ENCODE measurements around the gene TIMM17A.

Gene TIMM17A

DNA sequence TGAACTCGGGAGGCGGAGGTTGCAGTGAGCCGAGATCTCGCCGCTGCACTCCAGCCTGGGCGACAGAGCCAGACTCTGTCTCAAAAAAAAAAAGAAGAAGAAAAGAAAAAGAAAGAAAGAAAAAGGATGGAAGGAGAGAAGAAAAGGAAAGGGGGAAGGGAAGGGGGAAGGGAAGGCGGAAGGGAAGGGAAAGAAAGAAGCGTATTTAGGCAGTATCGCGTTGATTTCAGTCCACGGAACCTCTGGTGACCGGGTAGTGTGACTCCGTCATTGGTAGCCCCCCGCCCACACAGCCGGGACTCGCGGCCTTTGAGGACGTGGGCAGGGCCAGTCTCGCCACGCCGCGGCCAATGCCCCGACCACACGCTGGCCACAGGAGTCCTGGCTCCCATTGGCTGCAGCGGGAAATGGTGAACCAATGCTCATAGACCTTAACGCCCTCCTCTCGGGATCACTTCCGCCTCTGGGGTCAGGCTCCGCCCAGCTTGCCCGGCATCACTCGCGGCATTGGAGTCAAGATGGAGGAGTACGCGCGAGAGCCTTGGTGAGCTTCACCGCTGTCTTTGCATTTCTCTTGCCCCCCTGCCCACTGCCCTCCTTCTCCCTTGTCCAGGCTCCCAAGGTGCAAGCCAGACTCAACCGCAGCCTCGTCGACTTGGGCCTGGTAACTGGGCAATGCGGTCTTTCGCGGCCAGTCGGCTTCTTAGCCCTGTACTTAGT is at the start of gene TIMM17A:
Gene TIMM17A, plus strand, starts transcription at position 495 of the 720 bp plus-strand sequence. Its CDS starts 24 bp downstream, at position 519.
- peak within 1 kb of the TSS; percentile 91 for H3K4me3 ChIP-seq (ENCODE audit: low read depth, low read length)
- no peaks in the 10 kb centered on the region for H3K27me3 ChIP-seq (ENCODE audit: control insufficient read depth, insufficient read depth, low read length)
- H3K9ac ChIP-seq (ENCODE audit: low read depth, low read length), result peak within 1 kb of the TSS; percentile 90
- H3K36me3 ChIP-seq (ENCODE audit: control insufficient read depth, insufficient read depth, low read length), result peaks cover 25% of the 10 kb centered on the region
- no peaks in the 10 kb centered on the region for H3K9me3 ChIP-seq (ENCODE audit: control insufficient read depth, insufficient read depth, low read length)
- 0 out of 2 replicates have a peak, but pooled peaks cover 3% of the 10 kb centered on the region for H3K4me1 ChIP-seq (ENCODE audit: control insufficient read depth, insufficient read depth, low read length)
- peak within 1 kb of the TSS; percentile 83 for H3K27ac ChIP-seq (ENCODE audit: low read depth, low read length)

- H3K27me3 ChIP-seq (ENCODE audit: control insufficient read depth, insufficient read depth, low read length), result no peaks in the 10 kb centered on the region
- no peak overlapping the region for H3K27ac ChIP-seq (ENCODE audit: low read depth, low read length)
- H3K4me1 ChIP-seq (ENCODE audit: control insufficient read depth, insufficient read depth, low read length), result peaks cover 3% of the 10 kb centered on the region; the same call in 1 of the 2 replicates
- no peak overlapping the region for H3K9ac ChIP-seq (ENCODE audit: low read depth, low read length)
- H3K4me3 ChIP-seq (ENCODE audit: low read depth, low read length), result no peak overlapping the region
- no peaks in the 10 kb centered on the region for H3K9me3 ChIP-seq (ENCODE audit: control insufficient read depth, insufficient read depth, low read length)
- H3K36me3 ChIP-seq (ENCODE audit: control insufficient read depth, insufficient read depth, low read length), result no peaks in the 10 kb centered on the region
Measured at GRCh38 chr1:201906336-201906735, 49.0 kb upstream of the TIMM17A start.

- H3K27ac ChIP-seq (ENCODE audit: low read depth, low read length), result no peak overlapping the region
- no peak overlapping the region for H3K4me3 ChIP-seq (ENCODE audit: low read depth, low read length)
- H3K4me1 ChIP-seq (ENCODE audit: control insufficient read depth, insufficient read depth, low read length), result peaks cover 4% of the 10 kb centered on the region; the same call in 1 of the 2 replicates
- H3K36me3 ChIP-seq (ENCODE audit: control insufficient read depth, insufficient read depth, low read length), result no peaks in the 10 kb centered on the region
- H3K9me3 ChIP-seq (ENCODE audit: control insufficient read depth, insufficient read depth, low read length), result no peaks in the 10 kb centered on the region
- H3K9ac ChIP-seq (ENCODE audit: low read depth, low read length), result no peak overlapping the region
- H3K27me3 ChIP-seq (ENCODE audit: control insufficient read depth, insufficient read depth, low read length), result no peaks in the 10 kb centered on the region
Measured at GRCh38 chr1:201907621-201908020, 47.7 kb upstream of the TIMM17A start.

GRCh38 chr1:201911826-201912571 is 43.3 kb upstream of the TIMM17A start:
- H3K36me3 ChIP-seq (ENCODE audit: control insufficient read depth, insufficient read depth, low read length), result no peaks in the 10 kb centered on the region
- no peaks in the 10 kb centered on the region for H3K9me3 ChIP-seq (ENCODE audit: control insufficient read depth, insufficient read depth, low read length)
- 0 out of 2 replicates have a peak, but pooled peaks cover 6% of the 10 kb centered on the region for H3K4me1 ChIP-seq (ENCODE audit: control insufficient read depth, insufficient read depth, low read length)
- H3K27ac ChIP-seq (ENCODE audit: low read depth, low read length), result peak overlapping the region; percentile 73
- no peak overlapping the region for H3K4me3 ChIP-seq (ENCODE audit: low read depth, low read length)
- H3K9ac ChIP-seq (ENCODE audit: low read depth, low read length), result no peak overlapping the region
- H3K27me3 ChIP-seq (ENCODE audit: control insufficient read depth, insufficient read depth, low read length), result no peaks in the 10 kb centered on the region

DNA sequence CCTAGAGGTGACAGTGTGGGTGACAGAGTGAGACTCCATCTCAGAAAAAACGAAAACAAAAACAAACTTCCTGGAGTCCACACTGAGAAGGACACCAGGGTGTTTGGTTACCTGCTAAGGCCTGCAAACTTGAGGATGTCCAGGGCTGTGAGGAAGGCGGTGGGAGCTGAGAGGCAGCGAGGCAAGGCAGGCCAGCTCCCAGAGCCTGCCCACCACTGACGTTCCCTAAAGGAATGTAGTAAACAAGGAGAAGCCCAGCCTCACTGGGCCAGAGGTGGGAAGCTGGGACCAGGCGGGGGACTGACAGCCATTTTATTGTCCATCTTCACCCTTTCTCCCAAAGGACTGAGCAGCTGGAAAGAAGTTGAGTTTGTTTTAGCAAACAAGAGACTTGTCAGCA is 42.5 kb upstream of the TIMM17A start:
- Histone ChIP-seq H3K4me3 (ENCODE audit: low read depth, low read length) (no peak overlapping the region), H3K36me3 (ENCODE audit: control insufficient read depth, insufficient read depth, low read length) (no peaks in the 10 kb centered on the region), H3K27me3 (ENCODE audit: control insufficient read depth, insufficient read depth, low read length) (no peaks in the 10 kb centered on the region), H3K4me1 (ENCODE audit: control insufficient read depth, insufficient read depth, low read length) (0 out of 2 replicates have a peak, but pooled peaks cover 6% of the 10 kb centered on the region), H3K9me3 (ENCODE audit: control insufficient read depth, insufficient read depth, low read length) (no peaks in the 10 kb centered on the region), H3K27ac (ENCODE audit: low read depth, low read length) (no peak overlapping the region), H3K9ac (ENCODE audit: low read depth, low read length) (no peak overlapping the region)

- no peaks in the 10 kb centered on the region for H3K9me3 ChIP-seq (ENCODE audit: control insufficient read depth, insufficient read depth, low read length)
- H3K27ac ChIP-seq (ENCODE audit: low read depth, low read length), result no peak overlapping the region
- no peaks in the 10 kb centered on the region for H3K27me3 ChIP-seq (ENCODE audit: control insufficient read depth, insufficient read depth, low read length)
- H3K4me3 ChIP-seq (ENCODE audit: low read depth, low read length), result no peak overlapping the region
- H3K36me3 ChIP-seq (ENCODE audit: control insufficient read depth, insufficient read depth, low read length), result no peaks in the 10 kb centered on the region
- H3K9ac ChIP-seq (ENCODE audit: low read depth, low read length), result no peak overlapping the region
- H3K4me1 ChIP-seq (ENCODE audit: control insufficient read depth, insufficient read depth, low read length), result 0 out of 2 replicates have a peak, but pooled peaks cover 6% of the 10 kb centered on the region
Measured at GRCh38 chr1:201914456-201915235, 40.7 kb upstream of the TIMM17A start.

DNA sequence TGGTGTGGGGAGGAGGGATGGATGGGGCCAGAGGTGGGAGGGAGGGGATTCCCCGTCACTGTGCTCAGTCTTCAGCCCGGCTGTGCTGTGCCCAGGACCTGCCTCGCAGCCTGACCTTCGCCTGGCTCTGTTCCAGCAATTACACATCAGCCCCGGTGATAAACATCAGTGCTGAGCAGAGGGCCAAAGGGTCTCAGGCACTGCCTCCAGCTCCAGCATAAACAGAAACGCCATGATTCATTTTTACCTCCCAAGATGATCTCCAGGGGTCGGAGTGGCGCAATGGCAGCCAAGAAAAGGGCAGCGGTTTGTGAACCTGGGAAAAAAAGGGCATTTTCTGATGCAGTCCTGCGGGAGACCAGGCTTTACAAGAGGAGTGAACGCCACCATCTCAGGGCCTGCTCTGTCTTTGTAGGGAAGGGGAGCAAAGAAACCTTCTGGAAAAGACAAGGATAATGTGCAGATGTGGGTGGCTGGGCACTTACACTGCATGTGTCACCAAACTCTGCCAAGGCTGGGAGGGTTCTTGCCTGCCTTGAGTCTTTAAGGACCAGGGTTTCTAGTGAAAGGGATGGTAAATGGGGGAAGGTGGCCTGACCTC is 38.6 kb upstream of the TIMM17A start:
- Histone ChIP-seq H3K36me3 (ENCODE audit: control insufficient read depth, insufficient read depth, low read length) (no peaks in the 10 kb centered on the region), H3K4me1 (ENCODE audit: control insufficient read depth, insufficient read depth, low read length) (0 out of 2 replicates have a peak, but pooled peaks cover 6% of the 10 kb centered on the region), H3K27me3 (ENCODE audit: control insufficient read depth, insufficient read depth, low read length) (no peaks in the 10 kb centered on the region), H3K9ac (ENCODE audit: low read depth, low read length) (no peak overlapping the region), H3K27ac (ENCODE audit: low read depth, low read length) (no peak overlapping the region), H3K4me3 (ENCODE audit: low read depth, low read length) (no peak overlapping the region), H3K9me3 (ENCODE audit: control insufficient read depth, insufficient read depth, low read length) (no peaks in the 10 kb centered on the region)

DNA sequence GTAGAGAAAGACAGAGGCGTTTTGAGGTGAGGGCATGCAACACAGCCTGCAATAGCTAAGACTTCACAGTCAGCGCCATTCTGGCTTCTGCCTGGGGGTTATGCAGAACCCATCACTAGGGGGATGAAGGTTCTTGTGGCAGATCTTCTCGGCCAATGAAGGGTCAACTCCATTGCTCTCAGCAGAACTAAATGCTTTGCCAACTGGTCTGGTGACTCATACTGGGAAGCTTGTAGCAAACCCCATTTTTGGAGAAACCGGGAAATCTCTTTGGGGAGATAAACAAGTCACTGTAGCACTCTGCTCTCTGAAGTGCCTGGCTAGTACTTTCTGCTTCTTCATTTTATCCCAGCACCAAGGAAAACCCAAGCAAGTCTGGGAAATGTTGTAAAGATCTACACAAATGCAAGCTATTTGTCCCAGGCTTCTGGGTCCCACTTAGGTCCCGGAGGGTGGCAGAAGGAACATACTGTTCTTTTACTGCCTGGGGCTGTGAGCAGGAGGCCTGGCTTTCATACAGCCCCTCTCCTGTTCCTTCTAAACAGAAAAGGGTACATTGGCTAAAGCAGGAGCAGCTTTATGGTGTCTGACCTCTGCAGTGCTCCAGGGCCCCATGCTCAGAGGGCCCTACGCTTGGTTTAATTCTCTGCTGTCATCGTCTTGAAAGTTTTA is 37.8 kb upstream of the TIMM17A start:
- H3K36me3 ChIP-seq (ENCODE audit: control insufficient read depth, insufficient read depth, low read length), result no peaks in the 10 kb centered on the region
- H3K27ac ChIP-seq (ENCODE audit: low read depth, low read length), result no peak overlapping the region
- H3K9ac ChIP-seq (ENCODE audit: low read depth, low read length), result no peak overlapping the region
- H3K4me3 ChIP-seq (ENCODE audit: low read depth, low read length), result no peak overlapping the region
- no peaks in the 10 kb centered on the region for H3K27me3 ChIP-seq (ENCODE audit: control insufficient read depth, insufficient read depth, low read length)
- 0 out of 2 replicates have a peak, but pooled peaks cover 5% of the 10 kb centered on the region for H3K4me1 ChIP-seq (ENCODE audit: control insufficient read depth, insufficient read depth, low read length)
- H3K9me3 ChIP-seq (ENCODE audit: control insufficient read depth, insufficient read depth, low read length), result no peaks in the 10 kb centered on the region

GRCh38 chr1:201918343-201918742 is 37.0 kb upstream of the TIMM17A start:
- no peaks in the 10 kb centered on the region for H3K36me3 ChIP-seq (ENCODE audit: control insufficient read depth, insufficient read depth, low read length)
- H3K9ac ChIP-seq (ENCODE audit: low read depth, low read length), result no peak overlapping the region
- H3K4me3 ChIP-seq (ENCODE audit: low read depth, low read length), result no peak overlapping the region
- H3K27ac ChIP-seq (ENCODE audit: low read depth, low read length), result no peak overlapping the region
- no peaks in the 10 kb centered on the region for H3K4me1 ChIP-seq (ENCODE audit: control insufficient read depth, insufficient read depth, low read length)
- no peaks in the 10 kb centered on the region for H3K27me3 ChIP-seq (ENCODE audit: control insufficient read depth, insufficient read depth, low read length)
- H3K9me3 ChIP-seq (ENCODE audit: control insufficient read depth, insufficient read depth, low read length), result no peaks in the 10 kb centered on the region

DNA sequence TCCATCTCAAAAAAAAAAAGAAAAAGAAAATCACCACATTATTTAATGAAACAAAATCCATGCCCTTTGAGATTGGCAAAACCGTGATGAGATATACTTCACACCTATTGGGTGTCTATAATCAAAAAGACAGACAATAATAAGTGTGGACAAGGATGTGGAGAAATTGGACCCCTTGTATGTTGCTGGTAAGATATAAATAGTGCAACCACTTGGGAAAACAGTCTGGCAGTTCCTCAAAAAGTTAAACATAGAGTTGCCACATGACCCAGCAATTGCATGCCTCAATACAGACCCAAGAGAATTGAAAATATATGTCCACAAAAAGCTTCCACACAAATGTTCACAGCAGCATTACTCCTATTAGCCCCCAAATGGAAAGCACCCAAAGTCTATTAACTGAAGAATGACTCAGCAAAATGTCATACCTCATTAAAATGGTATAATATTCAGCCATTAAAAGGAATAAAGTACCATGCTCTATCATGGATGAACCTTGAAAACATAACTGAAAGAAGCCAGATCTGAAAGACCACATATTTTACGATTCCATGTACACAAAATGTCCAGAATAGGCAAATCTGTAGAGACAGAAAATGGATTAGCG is 33.2 kb upstream of the TIMM17A start:
- Histone ChIP-seq H3K27ac (ENCODE audit: low read depth, low read length) (no peak overlapping the region), H3K4me3 (ENCODE audit: low read depth, low read length) (no peak overlapping the region), H3K9ac (ENCODE audit: low read depth, low read length) (no peak overlapping the region), H3K9me3 (ENCODE audit: control insufficient read depth, insufficient read depth, low read length) (no peaks in the 10 kb centered on the region), H3K36me3 (ENCODE audit: control insufficient read depth, insufficient read depth, low read length) (no peaks in the 10 kb centered on the region), H3K4me1 (ENCODE audit: control insufficient read depth, insufficient read depth, low read length) (no peaks in the 10 kb centered on the region), H3K27me3 (ENCODE audit: control insufficient read depth, insufficient read depth, low read length) (no peaks in the 10 kb centered on the region)
